VCaP (cell line): ENCODE data around the gene SYT12.
"Not testable (repeated sequence)": the region's sequence is repeated elsewhere in the genome, so short reads cannot be mapped to it uniquely, and the experiment has no call there.

Experiments used
- H3K27ac ChIP-seq: fragments of 450-650 bp; 2 replicates; pipeline ENCODE4 v1.5.1; 2017
- CTCF ChIP-seq: fragments of 450-650 bp; conservative IDR thresholded peaks from 2 replicates; pipeline ENCODE4 v1.5.1; 2017; ENCODE audit warnings: mild to moderate bottlenecking, moderate library complexity

SYT12 gene

GRCh38 chr11:67002297-67002913 is 20.5 kb upstream of the SYT12 start:
- no peak for TF ChIP-seq CTCF
- no peak overlapping the region for H3K27ac ChIP-seq

- H3K27ac ChIP-seq: no peak overlapping the region
- TF ChIP-seq CTCF: no peak
Observed at GRCh38 chr11:67002921-67003411, 20.0 kb upstream of the SYT12 start.

DNA sequence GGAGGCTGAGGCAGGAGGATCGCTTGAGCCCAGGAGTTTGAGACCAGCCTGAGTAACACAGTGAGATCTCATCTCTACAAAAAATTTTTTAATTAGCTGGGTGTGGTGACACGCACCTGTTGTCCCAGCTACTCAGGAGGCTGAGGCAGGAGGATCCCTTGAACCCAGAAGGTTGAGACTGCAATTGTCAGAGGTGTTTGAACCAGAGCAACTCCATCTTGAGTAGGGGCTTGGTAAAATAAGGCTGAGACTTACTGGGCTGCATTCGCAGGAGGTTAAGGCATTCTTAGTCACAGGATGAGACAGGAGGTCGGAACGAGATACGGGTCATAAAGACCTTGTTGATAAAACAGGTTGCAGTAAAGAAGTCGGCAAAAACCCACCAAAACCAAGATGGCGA is 17.7 kb upstream of the SYT12 start:
- not testable (repeated sequence) for H3K27ac ChIP-seq

DNA sequence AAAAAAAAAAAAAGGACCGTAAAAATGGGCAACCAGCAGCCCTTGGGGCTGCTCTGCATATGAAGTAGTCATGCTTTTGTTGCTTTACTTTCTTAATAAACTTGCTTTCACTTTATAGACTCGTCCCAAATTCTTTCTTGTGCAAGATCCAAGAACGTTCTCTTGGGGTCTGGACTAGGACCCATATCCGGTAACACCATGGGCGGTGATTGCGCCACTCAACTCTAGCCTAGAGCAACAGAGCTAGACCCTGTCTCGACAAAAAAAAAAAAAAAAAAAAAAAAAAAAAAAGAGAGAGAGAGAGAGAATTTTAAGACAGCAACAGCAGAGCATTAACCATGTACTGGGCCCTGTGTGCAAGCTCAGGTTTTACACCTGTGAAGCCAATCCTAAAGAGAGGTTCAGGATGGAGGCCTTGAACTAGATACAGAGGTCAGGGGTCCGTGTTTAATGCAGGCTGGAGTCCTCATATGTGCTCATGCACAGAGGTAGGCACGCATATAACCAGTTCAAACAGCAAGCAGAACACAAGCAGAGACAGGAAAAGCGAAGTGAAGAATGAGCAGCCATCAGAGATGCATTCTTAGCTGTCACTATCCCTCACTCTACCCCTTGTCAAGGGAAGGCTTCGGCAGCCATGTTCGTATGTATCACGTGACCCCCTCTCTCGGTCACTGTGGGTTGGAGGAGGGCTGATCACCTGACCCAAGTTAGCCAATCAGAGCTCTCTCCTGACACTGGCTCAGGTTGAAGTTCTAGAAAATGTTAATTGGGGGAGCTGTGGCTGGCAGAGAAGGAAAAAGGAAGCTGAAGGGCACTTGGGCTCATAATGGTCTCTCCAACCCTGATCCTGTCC is 16.7 kb upstream of the SYT12 start:
- no peak for TF ChIP-seq CTCF
- no peak overlapping the region for H3K27ac ChIP-seq

DNA sequence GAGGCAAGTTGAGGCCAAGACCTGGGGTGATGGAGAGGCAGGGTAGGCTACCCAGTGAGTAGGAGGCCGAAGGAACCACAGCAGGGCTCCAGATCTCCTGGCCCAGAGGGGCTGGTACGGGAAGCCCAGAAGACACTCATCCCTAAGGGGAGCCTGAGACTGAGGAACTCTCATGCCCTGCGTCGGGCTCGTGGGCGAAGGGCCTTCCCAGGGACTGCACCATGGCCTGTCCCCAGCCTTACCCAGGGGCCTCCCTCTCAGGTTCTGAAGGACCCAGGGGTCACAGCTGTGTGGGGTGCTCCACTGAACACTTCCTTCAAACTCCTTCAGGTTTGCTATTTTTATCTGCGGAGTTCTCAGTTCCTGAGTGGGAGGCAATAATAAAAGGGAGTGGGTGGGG is 15.8 kb upstream of the SYT12 start:
- TF ChIP-seq CTCF: no peak
- no peak overlapping the region for H3K27ac ChIP-seq

DNA sequence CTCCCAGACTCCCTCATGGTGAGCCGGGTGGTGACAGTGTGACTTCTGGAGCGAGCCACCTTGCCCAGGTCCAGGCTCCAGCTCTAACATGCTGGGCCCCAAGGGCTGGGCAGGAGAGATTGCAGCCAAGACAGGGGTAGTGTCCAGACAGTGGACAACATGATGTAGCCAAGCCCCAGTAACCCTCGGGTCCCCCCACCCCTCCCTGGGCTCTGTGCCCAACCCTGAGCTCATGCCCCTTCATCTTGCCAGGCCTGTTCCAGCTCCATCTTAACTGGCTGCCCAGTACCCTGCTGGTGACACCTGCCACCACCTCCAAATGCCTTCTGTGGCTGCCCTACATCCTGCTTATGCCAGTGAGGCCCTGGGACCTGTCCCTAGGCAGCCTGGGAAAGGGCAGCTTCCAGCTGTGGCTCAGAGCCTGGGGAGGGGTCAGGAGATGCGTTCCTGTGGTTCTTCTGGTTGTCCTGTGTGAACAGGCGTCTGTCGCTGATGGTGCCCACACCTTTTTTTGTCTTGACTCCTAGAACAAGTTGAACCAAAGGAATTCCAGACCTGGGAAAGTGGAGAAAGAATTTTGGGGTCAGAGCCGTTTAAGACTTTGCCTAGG is 12.5 kb upstream of the SYT12 start:
- TF ChIP-seq CTCF: no peak
- no peak overlapping the region for H3K27ac ChIP-seq

DNA sequence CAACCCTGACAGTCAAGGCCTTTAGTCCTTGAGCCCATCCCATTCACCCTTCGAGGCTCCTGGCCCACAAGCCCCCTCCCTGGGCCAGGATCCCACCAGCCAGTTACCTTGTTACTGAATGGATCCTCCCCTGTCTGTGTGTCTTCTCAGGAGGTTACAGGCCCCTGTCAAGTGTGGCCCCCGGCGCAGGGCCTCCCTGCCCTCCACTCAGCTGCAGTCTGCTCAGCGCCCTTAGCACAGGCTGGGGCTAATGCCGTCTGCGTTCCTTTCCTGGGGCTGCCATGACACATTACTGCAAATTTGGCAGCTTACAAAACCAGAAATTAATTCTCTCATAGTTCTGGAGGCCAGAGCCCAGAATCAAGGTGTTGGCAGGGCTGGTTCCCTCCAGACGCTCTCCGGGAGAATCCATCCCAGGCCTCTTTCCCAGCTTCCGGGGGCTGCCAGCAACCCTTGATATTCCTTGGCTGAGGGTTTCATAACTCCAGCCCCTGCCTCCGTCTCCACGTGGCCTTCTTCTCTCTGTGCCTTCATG is 9.4 kb upstream of the SYT12 start:
- H3K27ac ChIP-seq: no peak overlapping the region

More for the DNA sequence above, 9.4 kb upstream of the SYT12 start:
- TF ChIP-seq CTCF: no peak
